VCaP (cell line): ENCODE results near the gene PLXNA2.

Experiments
- H3K27ac ChIP-seq: fragments of 450-650 bp; 2 replicates; pipeline ENCODE4 v1.5.1; 2017
- CTCF ChIP-seq: fragments of 450-650 bp; conservative IDR thresholded peaks from 2 replicates; pipeline ENCODE4 v1.5.1; 2017; ENCODE audit warnings: mild to moderate bottlenecking, moderate library complexity

Gene PLXNA2

GRCh38 chr1:208180421-208180820 lies 63.8 kb downstream of the PLXNA2 start:
- no peak for TF ChIP-seq CTCF
- H3K27ac ChIP-seq: no peak overlapping the region

GRCh38 chr1:208179961-208180409 lies 64.2 kb downstream of the PLXNA2 start:
- H3K27ac ChIP-seq: no peak overlapping the region

GRCh38 chr1:208179263-208179816 lies 64.8 kb downstream of the PLXNA2 start:
- TF ChIP-seq CTCF: no peak
- H3K27ac ChIP-seq: no peak overlapping the region

More at GRCh38 chr1:208179961-208180409, 64.2 kb downstream of the PLXNA2 start:
- TF ChIP-seq CTCF: no peak

- TF ChIP-seq CTCF: no peak
- H3K27ac ChIP-seq: no peak overlapping the region
Observed at GRCh38 chr1:208178091-208178529, 66.1 kb downstream of the PLXNA2 start.

GRCh38 chr1:208177656-208178055 lies 66.5 kb downstream of the PLXNA2 start:
- H3K27ac ChIP-seq: no peak overlapping the region
- no peak for TF ChIP-seq CTCF

- no peak for TF ChIP-seq CTCF
- no peak overlapping the region for H3K27ac ChIP-seq
Observed at GRCh38 chr1:208176649-208177048, 67.5 kb downstream of the PLXNA2 start.

GRCh38 chr1:208175508-208175895 lies 68.7 kb downstream of the PLXNA2 start:
- no peak overlapping the region for H3K27ac ChIP-seq
- TF ChIP-seq CTCF: no peak
